ENCODE results near the gene NXPE3.

The NXPE3 gene

GRCh38 chr3:101873619-101874018, 94.6 kb downstream of the NXPE3 start:
- no peak for DNase-seq (ENCODE audit: low read depth in 3 of 3, low spot score in 1 of 3)

DNA sequence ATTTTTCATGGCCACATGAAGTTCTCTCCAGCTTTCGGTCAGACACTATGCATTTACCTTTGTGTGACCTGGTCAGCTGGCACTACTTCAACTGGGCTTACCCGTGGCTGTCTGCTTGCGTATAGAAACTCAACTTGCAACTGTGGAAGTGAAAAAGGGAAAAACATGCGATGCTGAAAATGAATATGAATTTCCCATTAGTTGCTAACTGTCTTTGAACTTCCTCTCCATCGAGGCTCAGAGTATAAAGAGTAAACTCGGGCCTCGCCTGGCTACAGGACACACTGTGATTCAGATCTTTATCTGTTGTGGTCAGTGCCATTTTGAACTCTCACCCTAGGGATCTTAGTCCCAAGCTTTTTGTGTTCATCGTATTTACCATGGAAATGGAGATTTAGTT, 97.1 kb downstream of the NXPE3 start:
- no peak for DNase-seq (ENCODE audit: low read depth in 3 of 3, low spot score in 1 of 3)
